Adrenal gland (tissue), 12 donors: ENCODE data around the gene ARL8B. TPM values are rescaled to one million over a fixed set of nuclear protein-coding genes. Genes with fewer than 3 reads are reported as not detected.

Experiments
- DNase-seq, 7 donors: peaks; one replicate each; pipeline ENCODE4 v3.0.0-alpha.2; 2019 to 2020
- H3K27ac ChIP-seq, 5 donors: fragments of 200-600 bp; sonication (generic) in 4 of 5; 1 replicate in 3 of 5; 2 replicates in 2 of 5; pipeline versions ENCODE4 v1.5.1 to v1.8.0; 2016 to 2020; ENCODE audit warnings: mild to moderate bottlenecking in 1 of 5
- H3K27me3 ChIP-seq: fragments of 200-600 bp; 2 replicates; pipeline ENCODE4 v1.8.0; 2021
- H3K36me3 ChIP-seq, 2 donors: fragments of 200-600 bp; replicated peaks in 1 of 2; 1 replicate in 1 of 2; 2 replicates in 1 of 2; pipeline versions ENCODE4 v1.5.1 to v1.8.0; 2018 to 2022
- H3K4me1 ChIP-seq, 2 donors: fragments of 200-600 bp; replicated peaks in 1 of 2; 1 replicate in 1 of 2; 2 replicates in 1 of 2; pipeline versions ENCODE4 v1.5.1 to v1.8.0; 2018 to 2021
- H3K4me3 ChIP-seq, 4 donors: fragments of 200-600 bp; sonication (generic) in 3 of 4; one replicate each; pipeline ENCODE4 v1.5.1; 2016 to 2018
- H3K9me3 ChIP-seq, 3 donors: fragments of 200-600 bp; sonication (generic) in 1 of 3; replicated peaks in 1 of 3; 1 replicate in 2 of 3; 2 replicates in 1 of 3; pipeline versions ENCODE4 v1.5.1 to v1.8.0; 2016 to 2021
- POLR2A ChIP-seq, 2 donors: fragments of 450-650 bp; IDR thresholded peaks; one replicate each; pipeline ENCODE4 v1.6.1; 2017; ENCODE audit warnings: antibody characterized with exemption in 2 of 2, mild to moderate bottlenecking in 2 of 2, moderate library complexity in 1 of 2
- WGBS, 4 donors: extraction: QIAGEN DNeasy Blood & Tissue Kit in 2 of 4; methylation state at CpG; one replicate each; pipeline versions ENCODE4 v1.1.5 to v1.1.7; 2013 to 2017; 5-methylcytosine and 5-hydroxymethylcytosine counted together
- intact Hi-C, 2 donors: fragments of 100-400 bp; cut with DNase I; formaldehyde crosslinking; loops; one replicate each; pipeline versions ENCODE4 v1.14.1 to v1.15.0; 2022 to 2023
- polyA plus RNA-seq, 3 donors: library from polyadenylated mRNA; stranded (reverse); fragments of 200-250 nt in 2 of 3; fragments of 350-450 nt in 1 of 3; fragmentation: Illumina TruSeq in 1 of 3; extraction: RNeasy Lipid Tissue Mini Kit (QIAGEN cat#74804) in 1 of 3; gene quantifications; one replicate each; pipeline ENCODE4 v1.2.3, GENCODE V29; 2013 to 2014
- total RNA-seq, 9 donors: library from RNA; depleted of rRNA in 4 of 9; stranded (reverse); fragments of >200 nt in 4 of 9; fragments of 120-200 nt in 1 of 9; fragmentation: NEBNext Ultra II Directional in 1 of 9; extraction: Animal tissue kit (Norgen Biotek cat#: 25700) in 1 of 9; gene quantifications; one replicate each; pipeline versions ENCODE4 v1.1.0 to v1.2.4, GENCODE V29; 2013 to 2023
- TF ChIP-seq, protein P1 (sequence below), 6 experiments: fragments of 450-650 bp in 4 of 6; fragments of 200-600 bp in 2 of 6; sonication (generic) in 1 of 6; IDR thresholded peaks; 1 replicate in 5 of 6; 2 replicates in 1 of 6; pipeline versions ENCODE4 v1.5.1 to v1.8.0; 2016 to 2021; ENCODE audit warnings: antibody characterized with exemption in 6 of 6, mild to moderate bottlenecking in 2 of 6, moderate library complexity in 1 of 6
- donor health status: healthy with polysubstance abuse.
- donor health status: Bipolar disorder and iron deficiency.
- donor health status: DM: yes; HTN: yes; CAD: no.
- donor health status: DM: no; HTN: no; CAD: no.
- donor health status: DM: no; HTN: no; CAD: no.
- donor health status: DM: yes; HTN: yes; CAD: no.

The ARL8B gene
- total and polyA plus RNA-seq, 12 donors = 27.8 to 131 (median 52.8) TPM

GRCh38 chr3:5084224-5084623 lies 37.9 kb upstream of the ARL8B start:
- no peak for TF ChIP-seq POLR2A (IDR thresholded peaks at IDR 0.05)
- TF ChIP-seq, protein P1, sequence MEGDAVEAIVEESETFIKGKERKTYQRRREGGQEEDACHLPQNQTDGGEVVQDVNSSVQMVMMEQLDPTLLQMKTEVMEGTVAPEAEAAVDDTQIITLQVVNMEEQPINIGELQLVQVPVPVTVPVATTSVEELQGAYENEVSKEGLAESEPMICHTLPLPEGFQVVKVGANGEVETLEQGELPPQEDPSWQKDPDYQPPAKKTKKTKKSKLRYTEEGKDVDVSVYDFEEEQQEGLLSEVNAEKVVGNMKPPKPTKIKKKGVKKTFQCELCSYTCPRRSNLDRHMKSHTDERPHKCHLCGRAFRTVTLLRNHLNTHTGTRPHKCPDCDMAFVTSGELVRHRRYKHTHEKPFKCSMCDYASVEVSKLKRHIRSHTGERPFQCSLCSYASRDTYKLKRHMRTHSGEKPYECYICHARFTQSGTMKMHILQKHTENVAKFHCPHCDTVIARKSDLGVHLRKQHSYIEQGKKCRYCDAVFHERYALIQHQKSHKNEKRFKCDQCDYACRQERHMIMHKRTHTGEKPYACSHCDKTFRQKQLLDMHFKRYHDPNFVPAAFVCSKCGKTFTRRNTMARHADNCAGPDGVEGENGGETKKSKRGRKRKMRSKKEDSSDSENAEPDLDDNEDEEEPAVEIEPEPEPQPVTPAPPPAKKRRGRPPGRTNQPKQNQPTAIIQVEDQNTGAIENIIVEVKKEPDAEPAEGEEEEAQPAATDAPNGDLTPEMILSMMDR (IDR thresholded peaks at IDR 0.05) = no peak
- Histone ChIP-seq H3K4me1 (no peaks in the 10 kb centered on the region), H3K36me3 (no peaks in the 10 kb centered on the region), H3K27me3 (no peaks in the 10 kb centered on the region), H3K4me3 (no peak overlapping the region), H3K9me3 (no peaks in the 10 kb centered on the region), H3K27ac (no peak overlapping the region)
- no peak for DNase-seq
- 79 to 92% (median 88%) methylated on average over 5 of the region's 5 CpGs for WGBS, 4 donors
- intact Hi-C loops = no loop called here

- no peaks in the 10 kb centered on the region for H3K36me3 ChIP-seq
- H3K27me3 ChIP-seq = no peaks in the 10 kb centered on the region
- TF ChIP-seq POLR2A (IDR thresholded peaks at IDR 0.05) = no peak
- TF ChIP-seq, protein P1 (IDR thresholded peaks at IDR 0.05) = no peak
- WGBS, 4 donors = 89 to 97% (median 92%) methylated on average over 1 of the region's 1 CpG
- H3K27ac ChIP-seq = no peak overlapping the region
- H3K4me3 ChIP-seq = no peak overlapping the region
- no peaks in the 10 kb centered on the region for H3K4me1 ChIP-seq
- DNase-seq = no peak
- intact Hi-C loops = no loop called here
- H3K9me3 ChIP-seq = no peaks in the 10 kb centered on the region
Observed at GRCh38 chr3:5086708-5087107, 35.4 kb upstream of the ARL8B start.

DNA sequence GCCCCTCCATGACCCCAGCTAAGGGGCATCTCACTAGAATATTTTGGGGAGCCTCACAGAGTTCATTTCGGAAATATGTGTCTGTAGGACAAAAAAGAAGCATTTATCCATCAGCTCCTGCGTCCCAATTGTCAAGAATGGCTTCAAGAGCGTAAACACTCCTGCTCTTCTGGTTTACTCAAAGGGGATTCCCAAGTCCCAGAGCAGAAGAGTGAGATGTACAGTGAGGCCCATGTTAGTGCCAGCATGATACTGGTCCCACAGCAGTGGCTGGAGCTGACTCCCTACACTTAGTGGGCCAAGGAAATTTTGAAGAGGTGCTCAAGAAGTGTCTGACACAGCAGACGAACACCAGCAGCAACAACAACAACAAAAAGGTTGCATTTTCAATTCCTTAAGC lies 34.9 kb upstream of the ARL8B start:
- 64 to 80% (median 74%) methylated on average over 4 of the region's 4 CpGs for WGBS, 4 donors
- H3K36me3 ChIP-seq = no peaks in the 10 kb centered on the region
- no peak overlapping the region for H3K27ac ChIP-seq
- intact Hi-C loops = no loop called here
- H3K9me3 ChIP-seq = no peaks in the 10 kb centered on the region
- TF ChIP-seq, protein P1 (IDR thresholded peaks at IDR 0.05) = no peak
- TF ChIP-seq POLR2A (IDR thresholded peaks at IDR 0.05) = no peak
- DNase-seq = no peak
- no peaks in the 10 kb centered on the region for H3K4me1 ChIP-seq
- H3K4me3 ChIP-seq = no peak overlapping the region
- H3K27me3 ChIP-seq = no peaks in the 10 kb centered on the region

- intact Hi-C loops = no loop called here
- 42 to 54% (median 49%) methylated on average over 4 to 5 of the region's 5 CpGs for WGBS, 4 donors
- no peaks in the 10 kb centered on the region for H3K9me3 ChIP-seq
- H3K27me3 ChIP-seq = no peaks in the 10 kb centered on the region
- H3K4me1 ChIP-seq = no peaks in the 10 kb centered on the region
- TF ChIP-seq, protein P1 (IDR thresholded peaks at IDR 0.05) = no peak
- no peak for TF ChIP-seq POLR2A (IDR thresholded peaks at IDR 0.05)
- no peak overlapping the region for H3K27ac ChIP-seq
- no peak overlapping the region for H3K4me3 ChIP-seq
- no peaks in the 10 kb centered on the region for H3K36me3 ChIP-seq
- no peak for DNase-seq
Observed at GRCh38 chr3:5090197-5090596, 31.9 kb upstream of the ARL8B start.
